ENCODE results near the gene CNDP2.
"Not testable (repeated sequence)": the region's sequence is repeated elsewhere in the genome, so short reads cannot be mapped to it uniquely, and the experiment has no call there.

Gene CNDP2

DNA sequence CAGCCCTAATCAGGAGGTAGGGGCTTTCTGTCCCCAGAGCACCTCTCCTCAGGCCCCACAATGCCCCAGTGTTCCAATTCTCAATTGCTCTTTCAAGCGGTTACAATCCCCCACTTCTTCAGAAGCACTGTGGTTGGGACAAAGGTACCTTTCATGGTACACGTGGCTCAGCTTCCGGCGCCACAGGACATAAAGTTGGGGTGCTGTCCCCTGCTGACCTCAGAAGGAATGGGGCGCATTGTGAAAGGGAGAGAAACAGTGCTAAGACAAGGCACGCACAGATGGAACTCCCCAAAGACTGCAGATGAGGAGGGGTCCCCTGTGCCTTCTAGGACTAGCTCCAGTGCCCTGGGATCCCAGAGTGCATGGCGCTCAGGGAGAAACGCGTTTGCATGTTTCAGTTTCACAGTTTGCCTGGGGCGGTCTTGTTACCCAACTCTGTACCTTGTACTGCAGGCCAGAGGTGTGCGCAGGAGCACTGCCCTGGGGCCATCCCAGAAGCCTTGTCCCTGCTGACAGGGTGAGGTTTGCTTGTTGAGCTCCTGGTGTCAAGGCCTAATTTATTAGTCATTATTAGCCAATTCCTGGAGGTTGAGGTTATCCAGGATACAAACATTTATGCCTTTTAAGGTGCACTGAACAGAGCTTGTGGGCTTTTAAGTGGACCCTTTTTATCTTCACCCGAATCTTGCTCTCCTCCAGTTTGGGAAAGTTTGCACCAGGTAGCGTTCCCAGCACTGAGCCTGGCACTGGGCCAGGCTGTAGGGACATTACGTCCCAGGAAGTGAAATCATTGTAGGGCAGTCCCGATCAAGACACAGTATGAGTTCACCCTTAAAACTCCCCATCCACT is 45.8 kb downstream of the CNDP2 start:
- DNase-seq = no peak

DNA sequence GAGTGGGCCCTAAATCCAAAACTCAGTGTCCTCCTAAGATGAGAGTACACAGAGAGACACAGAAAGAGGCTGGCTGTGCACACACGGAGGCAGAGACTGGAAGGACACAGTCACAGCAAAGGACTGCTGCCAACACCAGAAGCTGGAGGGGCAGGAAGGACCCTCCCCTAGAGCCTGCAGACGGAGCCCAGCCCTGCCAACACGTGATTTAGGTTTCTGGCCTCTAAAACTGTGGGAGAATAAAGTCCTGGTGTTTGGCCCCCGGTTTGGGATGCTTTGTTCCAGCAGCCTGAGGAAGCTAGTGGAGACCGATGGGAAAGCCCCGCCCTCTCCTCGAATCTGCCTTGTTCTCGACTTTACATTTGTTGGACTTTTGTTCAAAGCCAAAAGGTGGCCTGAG is 48.7 kb downstream of the CNDP2 start:
- DNase-seq = no peak

DNA sequence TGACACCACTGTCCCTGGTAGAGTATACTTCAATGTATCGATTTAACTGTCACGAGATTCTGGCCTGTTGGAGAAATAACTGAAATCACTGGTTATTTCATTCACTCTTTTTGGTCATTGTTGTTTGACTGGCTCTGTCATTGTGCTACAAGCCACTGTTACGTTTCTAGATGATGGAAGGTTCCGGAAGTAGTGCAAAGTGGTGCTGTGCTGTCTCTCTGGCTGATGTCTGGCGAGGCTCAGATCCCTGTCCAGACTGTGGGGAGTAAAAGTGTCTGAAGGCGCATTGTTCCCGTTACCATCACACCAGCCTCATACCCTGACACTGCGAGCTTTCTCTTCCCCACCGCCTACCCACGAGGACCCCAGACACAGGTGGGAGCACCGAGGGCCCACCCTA is 49.8 kb downstream of the CNDP2 start:
- no peak for DNase-seq

DNA sequence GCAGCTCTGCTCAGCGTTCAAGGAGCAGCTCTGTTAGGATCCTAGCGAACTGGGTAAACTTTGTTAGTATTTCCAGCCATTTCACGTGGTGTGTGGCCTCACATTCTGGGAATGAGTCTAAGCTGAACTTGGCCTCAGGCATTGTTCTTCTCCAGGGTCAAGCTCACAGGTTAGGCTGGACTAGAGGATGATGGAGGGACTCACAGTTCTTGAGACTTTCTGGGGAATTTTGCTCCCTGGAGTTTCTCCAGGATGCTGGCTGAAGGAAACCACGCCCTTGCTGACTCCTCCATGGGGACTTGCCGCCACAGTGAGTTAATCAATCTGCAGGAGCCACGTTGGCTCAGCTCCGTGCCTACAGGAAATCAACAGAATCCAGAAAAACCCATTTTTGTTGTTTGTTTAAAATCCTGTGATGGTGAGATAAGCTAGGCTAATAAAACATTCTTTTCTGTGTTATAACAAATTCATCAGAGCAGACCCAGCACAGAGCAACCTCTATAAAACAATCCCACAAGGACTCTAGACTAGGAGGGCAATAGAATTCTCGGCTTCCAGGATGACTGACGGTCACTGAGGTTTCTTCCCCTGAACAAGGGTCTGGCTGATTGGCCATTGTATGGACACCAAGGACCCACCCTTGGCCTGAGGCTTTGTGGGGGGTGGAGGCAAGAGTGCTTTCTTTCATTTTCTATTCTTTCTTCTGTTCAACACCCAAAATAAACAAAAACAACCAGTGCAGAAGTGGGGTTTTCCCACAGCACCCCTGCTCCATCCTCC is 50.8 kb downstream of the CNDP2 start:
- DNase-seq = no peak

DNA sequence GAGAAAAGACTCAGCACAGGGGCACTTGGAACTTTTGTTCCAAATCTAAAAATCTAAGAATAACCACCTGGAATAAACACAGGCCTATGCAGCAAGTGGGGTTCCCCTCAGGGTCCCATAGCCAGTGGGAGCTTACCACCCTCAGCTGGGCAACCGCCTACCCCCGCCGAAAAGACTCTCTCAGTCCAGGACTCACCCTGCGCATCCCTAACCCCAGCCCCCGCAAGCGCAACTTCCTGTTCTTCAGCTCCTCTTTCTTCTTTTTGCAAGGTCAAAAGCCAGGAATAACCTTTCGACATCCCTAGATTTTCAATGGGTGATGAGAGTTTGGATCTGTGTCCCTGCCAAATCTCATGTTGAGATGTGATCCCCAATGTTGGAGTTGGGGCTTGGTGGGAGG is 51.7 kb downstream of the CNDP2 start:
- no peak for DNase-seq

DNA sequence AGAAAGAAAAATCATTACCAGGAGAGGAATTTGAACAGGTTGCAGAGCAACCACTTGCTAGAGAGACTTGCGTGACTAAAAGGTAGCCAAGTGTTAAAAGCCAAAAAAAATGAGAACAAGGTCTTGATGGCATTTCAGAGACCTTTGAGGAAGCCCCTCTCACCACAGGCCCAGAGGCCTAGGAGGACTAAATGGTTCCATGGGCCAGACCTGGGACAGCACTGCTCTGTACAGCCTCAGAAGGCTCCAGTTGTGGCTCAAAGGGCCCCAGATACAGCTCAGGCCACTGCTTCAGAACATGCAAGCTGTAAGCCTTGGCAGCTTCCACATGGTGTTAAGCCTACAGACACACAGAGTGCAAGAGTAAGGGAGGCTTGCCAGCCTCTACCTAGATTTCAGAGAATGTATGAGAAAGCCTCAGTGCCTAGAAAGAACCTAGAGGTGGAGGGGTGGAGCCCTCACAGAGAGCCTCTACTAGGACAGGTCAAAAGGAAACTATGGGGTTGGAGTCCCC is 53.5 kb downstream of the CNDP2 start:
- DNase-seq = no peak

DNA sequence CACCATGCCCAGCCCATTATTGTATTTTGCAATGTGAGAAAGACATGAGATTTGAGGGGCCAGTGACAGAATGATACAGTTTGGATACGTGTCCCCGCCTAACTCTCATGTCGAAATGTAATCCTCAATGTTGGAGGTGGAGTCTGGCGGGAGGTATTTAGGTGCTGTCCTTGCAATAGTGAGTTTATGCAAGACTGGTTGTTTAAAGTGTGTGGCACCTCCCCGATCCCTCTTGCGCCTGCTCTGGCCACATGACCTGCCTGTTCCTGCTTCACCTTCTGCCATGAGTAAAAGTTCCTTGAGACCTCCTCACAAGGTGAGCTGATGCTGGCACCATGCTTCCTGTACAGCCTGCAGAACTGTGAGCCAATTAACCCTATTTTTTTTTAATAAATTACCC is 54.7 kb downstream of the CNDP2 start:
- DNase-seq = no peak

DNA sequence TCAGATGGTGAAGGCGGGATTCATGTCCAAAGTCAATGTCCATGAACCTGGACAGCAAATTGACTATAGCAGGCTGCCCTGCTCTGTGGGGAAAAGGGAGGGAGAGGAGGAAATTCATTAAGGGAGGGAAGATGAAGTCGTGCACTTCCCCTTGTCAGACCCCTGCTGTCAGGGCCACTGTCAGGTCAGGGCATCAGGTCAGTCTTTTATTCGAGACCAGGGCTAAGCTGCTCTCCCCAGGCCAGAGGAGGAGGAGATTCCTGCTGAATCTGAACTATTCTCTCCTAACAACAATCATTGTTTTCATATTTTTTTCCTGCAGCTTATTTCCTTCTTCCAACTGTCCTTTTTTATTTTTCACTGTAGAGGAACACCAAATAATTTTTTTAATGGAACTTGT is 55.3 kb downstream of the CNDP2 start:
- DNase-seq = no peak

DNA sequence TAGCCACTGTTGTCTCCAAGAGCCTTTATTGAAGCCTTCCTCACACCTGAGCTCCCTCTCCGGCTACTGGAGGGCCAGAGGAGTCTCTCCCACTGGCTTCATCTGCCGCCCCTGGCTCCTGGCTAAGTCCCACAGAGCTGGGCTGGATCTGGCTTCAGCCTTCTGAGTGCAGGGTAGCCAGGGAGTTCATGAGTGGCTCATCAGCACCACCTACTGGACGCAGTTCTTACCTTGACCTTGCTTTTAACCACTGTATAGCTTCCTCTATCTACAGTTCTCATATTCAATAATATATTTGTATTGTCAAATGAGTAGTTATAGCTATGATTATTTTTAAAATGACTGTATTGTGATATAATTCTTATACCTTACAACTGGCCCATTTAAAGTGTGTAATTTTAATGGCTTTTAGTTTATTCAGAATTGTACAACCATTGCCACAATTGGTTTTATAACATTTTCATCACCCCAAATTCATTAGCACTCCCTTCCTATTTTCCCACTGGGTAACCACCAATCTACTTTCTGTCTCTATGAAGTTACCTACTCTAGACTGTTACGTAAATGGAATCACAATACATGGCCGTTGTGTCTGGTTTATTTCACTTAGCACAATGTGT is 55.9 kb downstream of the CNDP2 start:
- DNase-seq = peak; percentile 63

DNA sequence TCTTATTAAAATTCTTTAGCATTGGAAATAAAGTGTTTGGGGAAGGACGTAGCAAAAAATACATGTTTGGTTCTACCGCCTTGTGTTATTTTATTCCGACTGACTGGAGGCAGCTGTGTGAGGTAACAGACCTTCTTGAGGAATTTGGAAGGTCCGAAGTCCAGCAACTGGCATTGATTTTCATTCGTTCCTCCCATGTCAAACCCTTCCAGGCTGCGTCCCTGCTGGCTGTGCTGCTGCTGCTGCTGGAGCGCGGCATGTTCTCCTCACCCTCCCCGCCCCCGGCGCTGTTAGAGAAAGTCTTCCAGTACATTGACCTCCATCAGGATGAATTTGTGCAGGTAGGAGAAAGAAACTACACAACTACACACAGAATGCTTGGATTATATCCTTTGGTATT is 60.0 kb downstream of the CNDP2 start:
- DNase-seq = no peak

DNA sequence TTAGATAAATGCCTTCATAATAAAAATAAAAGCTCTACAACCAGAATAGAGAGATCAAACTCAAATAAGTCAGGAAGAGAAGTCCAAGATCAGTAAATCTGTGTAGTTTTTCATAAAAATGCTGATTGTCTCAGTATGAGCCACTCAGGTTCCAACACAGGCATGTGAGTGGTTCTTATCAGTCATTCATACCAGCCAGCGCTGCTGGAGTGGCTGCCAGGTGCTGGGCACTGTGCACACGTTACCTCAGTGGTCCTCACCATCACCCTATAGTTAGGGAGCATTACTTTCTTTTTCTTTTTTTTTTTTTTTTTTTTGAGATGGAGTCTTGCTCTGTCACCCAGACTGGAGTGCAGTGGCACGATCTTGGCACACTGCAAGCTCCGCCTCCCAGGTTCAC is 61.9 kb downstream of the CNDP2 start:
- DNase-seq = no peak

DNA sequence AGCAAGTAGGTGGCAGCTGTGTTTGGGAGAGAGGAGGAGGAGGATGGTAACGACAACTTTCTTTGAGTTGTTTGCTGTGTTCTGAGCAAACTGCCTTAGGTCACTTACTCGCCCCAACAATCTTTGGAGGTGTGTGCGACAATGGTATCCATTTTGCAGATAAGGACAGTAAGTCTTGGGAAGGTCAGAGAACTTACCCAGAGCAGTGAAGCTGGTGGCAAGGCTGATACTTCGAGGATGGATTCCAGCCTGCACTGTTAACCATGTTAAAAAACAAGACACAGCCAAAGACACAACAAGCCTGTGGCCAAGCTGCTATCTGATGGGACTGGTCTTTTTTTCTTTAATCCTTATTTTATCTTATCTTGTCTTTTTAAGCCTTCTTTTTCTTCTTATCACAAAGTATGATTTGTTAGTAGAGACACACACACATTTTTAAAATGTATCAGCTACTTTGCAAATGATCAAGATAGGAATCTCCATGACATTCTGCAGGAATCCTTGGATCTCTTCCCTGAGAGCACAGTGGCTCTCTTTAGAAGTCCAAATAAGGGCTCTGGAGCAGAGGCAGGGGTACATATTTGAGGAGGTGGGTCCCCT is 66.1 kb downstream of the CNDP2 start:
- DNase-seq = no peak

DNA sequence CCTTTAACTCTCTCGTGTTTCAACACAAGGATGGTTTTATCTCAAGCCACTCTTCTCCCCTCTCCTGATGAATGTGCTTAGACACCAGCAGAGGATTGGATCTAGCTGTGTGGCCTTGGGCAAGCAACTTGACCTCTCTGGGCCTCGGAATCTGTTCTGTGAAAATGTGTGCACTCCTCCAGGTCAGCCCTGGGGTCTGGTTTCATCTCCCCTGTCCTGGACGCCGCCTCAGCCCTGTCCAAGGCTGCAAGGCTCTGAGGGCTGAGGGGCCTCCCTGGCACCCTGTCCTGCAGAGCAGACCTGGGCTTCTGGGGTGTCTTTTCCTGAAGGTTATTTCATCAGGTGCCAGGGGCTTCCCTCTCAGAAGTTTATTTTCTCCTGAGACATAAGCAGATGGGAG is 66.6 kb downstream of the CNDP2 start:
- DNase-seq = no peak

DNA sequence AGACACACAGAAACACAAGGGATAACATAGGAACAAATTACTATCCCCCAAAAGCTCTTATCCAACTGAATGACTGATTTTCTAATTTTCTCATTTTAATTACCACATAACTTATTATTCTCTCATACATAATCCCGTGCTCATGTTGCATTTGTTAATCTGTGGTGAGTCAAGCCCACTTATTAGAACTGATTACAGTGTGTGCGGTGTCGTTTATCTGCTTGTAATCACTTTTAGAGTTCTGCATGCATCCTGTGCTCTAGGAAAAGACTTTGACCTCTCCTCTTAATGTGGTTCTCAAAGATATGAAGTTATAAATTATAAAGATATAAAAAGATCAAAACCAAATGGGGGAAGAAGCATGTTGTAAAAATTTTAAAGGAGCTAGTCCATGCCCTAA is 67.8 kb downstream of the CNDP2 start:
- DNase-seq = no peak

DNA sequence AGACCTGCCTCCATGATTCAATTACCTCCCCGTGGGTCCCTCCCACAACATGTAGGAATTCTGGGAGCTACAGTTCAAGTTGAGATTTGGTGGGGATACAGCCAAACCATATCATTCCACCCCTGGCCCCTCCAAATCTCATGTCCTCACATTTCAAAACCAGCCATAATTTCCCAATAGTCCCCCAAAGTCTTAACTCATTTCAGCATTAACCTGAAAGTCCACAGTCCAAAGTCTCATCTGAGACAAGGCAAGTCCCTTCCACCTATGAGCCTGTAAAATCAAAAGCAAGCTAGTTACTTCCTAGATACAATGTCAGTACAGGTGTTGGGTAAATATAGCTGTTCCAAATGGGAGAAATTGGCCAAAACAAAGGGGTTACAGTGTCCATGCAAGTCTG is 69.0 kb downstream of the CNDP2 start:
- DNase-seq = not testable (repeated sequence)

DNA sequence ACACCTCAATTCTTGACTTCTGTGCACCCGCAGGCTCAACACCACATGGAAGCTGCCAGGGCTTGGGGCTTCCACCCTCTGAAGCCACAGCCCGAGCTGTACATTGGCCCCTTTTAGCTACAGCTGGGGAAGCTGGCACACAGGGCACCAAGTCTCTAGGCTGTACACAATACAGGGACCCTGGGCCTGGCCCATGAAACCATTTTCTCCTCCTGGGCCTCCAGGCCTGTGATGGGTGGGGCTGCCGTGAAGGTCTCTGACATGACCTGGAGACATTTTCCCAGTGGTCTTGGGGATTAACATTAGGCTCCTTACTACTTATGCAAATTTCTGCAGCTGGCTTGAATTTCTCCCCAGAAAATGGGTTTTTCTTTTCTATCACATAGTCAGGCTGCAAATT is 69.8 kb downstream of the CNDP2 start:
- DNase-seq = not testable (repeated sequence)

DNA sequence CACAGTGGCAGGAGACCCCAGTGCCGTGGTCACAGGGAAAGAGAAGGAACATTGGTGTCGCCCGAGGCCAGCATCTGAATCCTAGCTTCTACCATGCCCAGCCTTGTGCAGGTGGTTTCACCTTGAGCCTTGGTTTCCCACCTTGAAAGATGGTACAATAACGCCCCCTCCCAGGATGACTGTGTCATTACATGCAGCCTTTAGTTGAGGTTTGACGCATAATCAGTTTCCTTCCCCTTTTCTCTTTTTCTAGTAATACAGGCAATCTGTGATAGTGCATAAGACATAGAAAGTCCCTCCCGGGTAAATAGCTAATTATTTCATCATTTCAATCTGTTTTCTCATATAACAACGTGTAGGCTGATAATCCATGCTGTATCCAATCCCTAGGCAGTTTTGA is 71.7 kb downstream of the CNDP2 start:
- no peak for DNase-seq

DNA sequence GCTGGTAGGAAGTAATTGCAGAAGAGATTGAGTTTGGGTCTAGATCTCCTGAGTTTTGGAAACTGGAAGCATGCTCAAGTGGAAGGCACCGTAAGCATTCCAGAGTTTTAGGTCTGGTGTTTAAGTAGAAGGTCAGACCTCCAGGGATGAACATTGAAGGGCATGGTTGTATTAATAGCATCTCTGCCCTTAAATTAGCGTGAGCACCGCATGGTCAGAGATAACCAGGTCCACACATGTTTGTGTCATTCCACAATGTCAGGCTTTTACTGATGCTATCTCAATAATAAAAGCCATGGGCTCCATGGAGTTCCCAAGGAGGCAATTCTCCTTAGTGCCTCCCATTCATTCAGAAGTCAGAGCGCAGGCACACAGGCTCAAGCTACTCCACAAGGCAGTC is 73.2 kb downstream of the CNDP2 start:
- DNase-seq = no peak

DNA sequence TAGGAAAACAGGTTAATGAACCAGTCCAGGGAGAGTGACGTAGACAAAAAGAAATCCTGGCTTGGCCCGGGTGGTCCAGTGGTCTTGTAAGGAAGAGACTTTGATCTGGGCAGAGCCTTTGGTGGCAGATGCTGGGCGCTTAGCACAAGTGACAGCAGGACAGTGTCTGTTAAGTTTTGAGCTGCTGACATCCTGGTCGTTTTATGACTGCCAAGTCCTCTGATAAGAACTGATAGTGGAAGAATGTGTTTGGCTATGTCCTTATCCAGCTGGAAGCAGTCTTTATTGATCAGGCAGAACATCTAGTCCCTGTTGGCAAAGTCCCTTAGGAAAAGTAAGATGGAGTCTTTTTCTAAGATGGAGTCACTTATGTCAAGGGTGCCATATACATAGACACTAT is 74.1 kb downstream of the CNDP2 start:
- no peak for DNase-seq

DNA sequence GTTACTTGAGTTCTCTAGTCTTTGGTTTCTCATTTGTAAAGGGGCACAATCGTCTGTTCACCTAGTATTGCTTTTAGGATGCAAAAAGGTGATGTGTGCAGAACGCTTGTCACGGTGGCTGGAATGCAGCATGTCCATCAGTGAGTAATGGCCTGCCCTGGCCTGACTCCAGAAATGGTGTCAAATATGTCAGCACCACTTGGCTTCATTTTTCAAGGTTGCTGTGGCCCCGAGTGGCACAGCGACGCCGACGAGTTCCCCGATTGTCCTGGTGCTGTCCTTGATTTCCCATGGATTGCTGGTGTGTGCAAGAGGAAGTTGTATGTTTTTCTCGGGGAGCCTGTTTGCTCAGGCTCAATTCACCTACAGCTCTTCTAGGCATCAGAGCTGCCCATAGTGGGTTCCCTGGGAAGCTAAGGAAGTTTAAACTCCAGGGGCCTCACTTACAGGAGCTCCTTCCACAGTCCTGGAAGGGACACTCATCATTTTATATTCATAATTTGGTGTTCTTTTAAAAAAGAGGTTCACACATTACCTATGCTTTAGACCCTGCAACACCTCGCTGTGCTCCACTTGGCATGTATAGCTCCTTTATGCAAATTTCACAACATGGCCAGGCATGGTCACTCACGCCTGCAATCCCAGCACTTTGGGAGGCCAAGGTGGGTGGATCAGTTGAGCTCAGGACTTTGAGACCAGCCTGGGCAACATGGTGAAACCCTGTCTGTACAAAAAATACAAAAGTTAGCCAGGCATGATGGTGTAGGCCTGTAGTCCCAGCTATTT is 75.9 kb downstream of the CNDP2 start:
- no peak for DNase-seq

DNA sequence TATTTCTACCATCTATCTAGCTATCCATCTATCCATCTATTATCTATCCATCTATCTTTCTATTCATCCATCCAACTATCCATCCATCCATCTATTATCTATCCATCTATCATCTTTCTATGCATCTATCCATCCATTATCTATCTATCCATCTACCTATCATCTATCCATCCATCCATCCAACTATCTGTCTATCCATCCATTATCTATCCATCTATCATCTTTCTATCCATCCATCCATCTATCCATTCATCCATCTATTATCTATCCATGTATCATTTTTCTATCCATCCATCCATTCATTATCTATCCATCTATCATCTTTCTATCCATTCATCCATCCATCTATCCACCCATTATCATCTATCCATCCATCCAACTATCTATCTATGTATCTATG is 76.9 kb downstream of the CNDP2 start:
- no peak for DNase-seq
